ENCODE results near the gene MGARP.

DNA sequence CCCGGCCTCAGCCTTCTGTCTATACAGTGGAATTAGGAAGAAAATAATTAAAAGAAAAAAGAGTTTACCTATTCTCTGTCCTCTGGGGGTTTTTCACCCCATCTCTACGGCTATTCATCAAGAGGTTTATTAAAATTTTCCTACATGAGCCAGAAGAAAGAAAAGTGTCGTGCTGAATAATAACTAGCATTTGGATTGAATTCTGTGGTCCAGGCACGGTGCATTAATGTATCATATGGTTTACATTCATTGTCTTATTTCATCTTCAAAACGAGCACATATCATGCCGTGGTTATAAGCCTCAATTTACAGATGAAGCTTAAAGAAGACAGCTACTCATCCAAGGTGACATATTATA is 15.9 kb upstream of the MGARP start:
- no peak for TF ChIP-seq EZH2 (IDR thresholded peaks at IDR 0.05; ENCODE audit: borderline replicate concordance, insufficient read depth, low read length, poor library complexity, severe bottlenecking)
- TF ChIP-seq, protein P1, sequence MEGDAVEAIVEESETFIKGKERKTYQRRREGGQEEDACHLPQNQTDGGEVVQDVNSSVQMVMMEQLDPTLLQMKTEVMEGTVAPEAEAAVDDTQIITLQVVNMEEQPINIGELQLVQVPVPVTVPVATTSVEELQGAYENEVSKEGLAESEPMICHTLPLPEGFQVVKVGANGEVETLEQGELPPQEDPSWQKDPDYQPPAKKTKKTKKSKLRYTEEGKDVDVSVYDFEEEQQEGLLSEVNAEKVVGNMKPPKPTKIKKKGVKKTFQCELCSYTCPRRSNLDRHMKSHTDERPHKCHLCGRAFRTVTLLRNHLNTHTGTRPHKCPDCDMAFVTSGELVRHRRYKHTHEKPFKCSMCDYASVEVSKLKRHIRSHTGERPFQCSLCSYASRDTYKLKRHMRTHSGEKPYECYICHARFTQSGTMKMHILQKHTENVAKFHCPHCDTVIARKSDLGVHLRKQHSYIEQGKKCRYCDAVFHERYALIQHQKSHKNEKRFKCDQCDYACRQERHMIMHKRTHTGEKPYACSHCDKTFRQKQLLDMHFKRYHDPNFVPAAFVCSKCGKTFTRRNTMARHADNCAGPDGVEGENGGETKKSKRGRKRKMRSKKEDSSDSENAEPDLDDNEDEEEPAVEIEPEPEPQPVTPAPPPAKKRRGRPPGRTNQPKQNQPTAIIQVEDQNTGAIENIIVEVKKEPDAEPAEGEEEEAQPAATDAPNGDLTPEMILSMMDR (IDR thresholded peaks at IDR 0.05; ENCODE audit: poor library complexity, severe bottlenecking), result peak; percentile 4
